Fibroblast of villous mesenchyme (primary cell): ENCODE results near the gene GH2. TPM values are rescaled to one million over a fixed set of nuclear protein-coding genes. Genes with fewer than 3 reads are reported as not detected.
"Not testable (repeated sequence)": the region's sequence is repeated elsewhere in the genome, so short reads cannot be mapped to it uniquely, and the experiment has no call there.

Source experiments
- DNase-seq: peaks from one replicate; pipeline ENCODE4 v3.0.0-alpha.2; 2010; ENCODE audit warnings: low read depth
- H3K4me3 ChIP-seq: 2 replicates; pipeline ENCODE4 v1.5.1; 2011; ENCODE audit warnings: low read depth, mild to moderate bottlenecking, low read length
- CTCF ChIP-seq: IDR thresholded peaks from 2 replicates; pipeline ENCODE4 v1.5.1; 2012; ENCODE audit warnings: low read depth, mild to moderate bottlenecking, low read length; ENCODE audit not compliant: insufficient read depth
- total RNA-seq: library from RNA; depleted of rRNA; stranded (reverse); fragments of >200 nt; gene quantifications from 2 replicates; pipeline ENCODE4 v1.2.3, GENCODE V29; 2012

The GH2 gene
- total RNA-seq, 1 donor: not detected

GRCh38 chr17:63926164-63926563, 44.4 kb upstream of the GH2 start:
- TF ChIP-seq CTCF: no peak
- no peak for DNase-seq
- no peak overlapping the region for H3K4me3 ChIP-seq

- DNase-seq: no peak
- no peak for TF ChIP-seq CTCF
- no peak overlapping the region for H3K4me3 ChIP-seq
These were observed 43.9 kb upstream of the GH2 start for GRCh38 chr17:63925615-63926014.

GRCh38 chr17:63922402-63922801, 40.7 kb upstream of the GH2 start:
- H3K4me3 ChIP-seq, DNase-seq: not testable (repeated sequence)

- DNase-seq, H3K4me3 ChIP-seq: not testable (repeated sequence)
These were observed 39.0 kb upstream of the GH2 start for GRCh38 chr17:63920779-63921178.

- DNase-seq, H3K4me3 ChIP-seq: not testable (repeated sequence)
These were observed 38.3 kb upstream of the GH2 start for GRCh38 chr17:63920050-63920449.

GRCh38 chr17:63919311-63919723, 37.6 kb upstream of the GH2 start:
- H3K4me3 ChIP-seq: no peak overlapping the region
- TF ChIP-seq CTCF: peak; percentile 97
- DNase-seq: peak; percentile 53

- DNase-seq, H3K4me3 ChIP-seq: not testable (repeated sequence)
These were observed 37.1 kb upstream of the GH2 start, which contains the start of gene GH1 for GRCh38 chr17:63918789-63919305. Gene GH1, minus strand, starts transcription at chr17:63918839. Its CDS starts 63 bp downstream, at chr17:63918776.

GRCh38 chr17:63918305-63918704, 36.6 kb upstream of the GH2 start:
- no peak overlapping the region for H3K4me3 ChIP-seq
- no peak for DNase-seq
- no peak for TF ChIP-seq CTCF

- no peak for DNase-seq
These were observed 35.9 kb upstream of the GH2 start for GRCh38 chr17:63917646-63918045.

GRCh38 chr17:63917206-63917605, 35.5 kb upstream of the GH2 start:
- H3K4me3 ChIP-seq, DNase-seq: not testable (repeated sequence)

More at GRCh38 chr17:63917646-63918045, 35.9 kb upstream of the GH2 start:
- TF ChIP-seq CTCF: no peak
- H3K4me3 ChIP-seq: no peak overlapping the region
